Measurements from ENCODE around the gene SLC25A36.

Gene SLC25A36, protein sequence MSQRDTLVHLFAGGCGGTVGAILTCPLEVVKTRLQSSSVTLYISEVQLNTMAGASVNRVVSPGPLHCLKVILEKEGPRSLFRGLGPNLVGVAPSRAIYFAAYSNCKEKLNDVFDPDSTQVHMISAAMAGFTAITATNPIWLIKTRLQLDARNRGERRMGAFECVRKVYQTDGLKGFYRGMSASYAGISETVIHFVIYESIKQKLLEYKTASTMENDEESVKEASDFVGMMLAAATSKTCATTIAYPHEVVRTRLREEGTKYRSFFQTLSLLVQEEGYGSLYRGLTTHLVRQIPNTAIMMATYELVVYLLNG

GRCh38 chr3:140941434-140942220 is at the start of gene SLC25A36:
Gene SLC25A36 (plus strand): TSS chr3:140941836. CDS start chr3:140942055, 219 bp downstream.
- DNase-seq (ENCODE audit: low spot score): peak; percentile 93

DNA sequence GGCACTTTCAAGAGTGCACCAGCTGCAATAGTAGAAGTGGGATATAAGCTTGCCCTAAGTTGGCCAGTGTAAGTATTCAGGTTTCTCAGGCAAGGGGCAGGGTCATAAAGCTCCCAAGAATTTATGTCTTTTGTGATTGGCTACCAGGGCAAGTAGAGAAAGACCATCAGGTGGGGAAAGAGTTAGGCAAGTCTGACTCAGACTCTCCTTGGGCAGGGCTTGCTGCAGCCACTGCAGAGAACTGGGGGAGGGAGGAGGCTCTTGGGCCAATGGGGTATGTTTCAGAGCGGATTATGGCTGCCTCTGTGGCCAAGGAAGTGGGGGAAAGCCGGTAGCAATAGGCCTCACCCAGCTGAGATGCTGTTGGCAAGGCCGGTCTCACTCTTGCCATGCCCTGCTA is 44.6 kb upstream of the SLC25A36 start:
- DNase-seq (ENCODE audit: low spot score): no peak

DNA sequence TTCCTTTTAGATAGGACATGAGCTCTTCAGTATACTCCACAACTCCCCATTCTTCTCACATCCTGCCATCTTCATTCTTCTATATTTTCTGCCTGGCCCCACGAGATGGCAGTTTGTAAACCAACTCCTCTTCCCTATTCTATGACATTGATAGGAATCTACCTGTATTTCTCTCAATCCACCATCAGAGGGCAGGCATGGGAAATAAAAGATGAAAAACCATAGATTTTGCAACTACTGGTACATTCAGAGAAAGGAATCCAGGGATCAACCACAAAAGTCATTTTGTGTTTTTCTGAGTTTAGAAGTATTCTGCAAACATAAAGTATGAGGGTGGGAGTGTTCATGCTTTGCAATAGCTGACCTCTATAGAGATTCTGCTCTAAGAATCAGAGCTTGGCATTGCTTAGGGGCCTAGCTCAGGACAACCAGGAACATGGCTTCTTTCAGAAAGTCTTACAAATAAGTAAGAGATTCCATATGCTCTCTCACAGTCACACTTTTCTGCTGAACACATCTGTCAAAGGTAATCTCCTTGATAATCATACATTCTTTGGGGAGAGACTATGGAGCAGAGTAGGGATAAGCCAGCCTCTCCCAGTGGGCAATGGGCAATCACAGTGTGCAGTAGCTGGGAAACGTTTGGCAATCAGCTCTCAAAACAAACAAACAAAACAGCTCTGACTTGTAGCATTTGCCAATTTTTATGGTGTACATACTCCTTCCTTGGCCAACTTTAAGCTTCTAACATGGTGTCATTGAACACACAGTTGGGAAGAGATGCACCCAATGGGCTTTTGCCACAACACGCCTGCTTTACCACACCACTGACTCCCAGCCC is 43.1 kb upstream of the SLC25A36 start:
- peak; percentile 39 for DNase-seq (ENCODE audit: low spot score)

DNA sequence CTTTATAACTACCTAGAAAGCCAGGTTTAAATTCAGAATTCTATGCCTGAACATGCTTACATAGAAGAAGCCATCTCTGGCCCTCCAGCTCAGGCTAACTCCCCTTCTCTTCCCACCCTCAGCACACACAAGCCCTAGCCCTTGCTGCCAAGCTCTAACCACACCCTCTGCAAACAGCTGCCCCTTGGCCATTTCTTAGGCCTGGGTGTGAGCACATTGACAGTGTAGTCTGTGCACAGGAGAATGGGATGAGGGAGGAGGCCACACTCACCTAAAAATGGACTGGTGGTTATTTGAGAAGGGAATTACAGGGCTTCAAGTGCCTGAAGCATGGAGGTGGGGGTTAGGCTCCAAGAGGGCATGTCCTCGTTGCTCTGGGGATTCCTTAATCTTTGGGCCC is 42.3 kb upstream of the SLC25A36 start:
- DNase-seq (ENCODE audit: low spot score): no peak

GRCh38 chr3:140902791-140903190 is 38.8 kb upstream of the SLC25A36 start:
- no peak for DNase-seq (ENCODE audit: low spot score)

GRCh38 chr3:140903196-140903595 is 38.4 kb upstream of the SLC25A36 start:
- DNase-seq (ENCODE audit: low spot score): no peak

DNA sequence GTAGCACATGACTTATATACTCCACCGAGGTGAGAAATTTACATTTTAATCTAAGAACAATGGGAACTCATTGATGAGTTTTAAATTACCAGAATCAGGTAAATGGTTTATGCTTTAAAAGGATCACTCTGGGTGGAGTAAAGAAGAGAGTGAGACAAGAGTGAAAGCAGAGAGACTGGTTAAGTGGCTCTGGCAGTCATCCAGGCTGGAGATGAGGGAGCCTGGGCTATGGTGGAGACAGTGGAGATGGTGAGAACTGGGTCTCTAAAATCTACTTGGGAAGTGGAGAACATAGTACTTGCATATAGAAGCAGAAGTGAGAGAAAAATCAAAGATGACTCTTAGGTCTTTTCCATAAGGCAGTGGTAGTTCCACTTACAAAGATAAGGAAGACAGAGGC is 37.1 kb upstream of the SLC25A36 start:
- no peak for DNase-seq (ENCODE audit: low spot score)

GRCh38 chr3:140905559-140905958 is 36.1 kb upstream of the SLC25A36 start:
- no peak for DNase-seq (ENCODE audit: low spot score)

GRCh38 chr3:140906785-140907184 is 34.9 kb upstream of the SLC25A36 start:
- DNase-seq (ENCODE audit: low spot score): no peak

DNA sequence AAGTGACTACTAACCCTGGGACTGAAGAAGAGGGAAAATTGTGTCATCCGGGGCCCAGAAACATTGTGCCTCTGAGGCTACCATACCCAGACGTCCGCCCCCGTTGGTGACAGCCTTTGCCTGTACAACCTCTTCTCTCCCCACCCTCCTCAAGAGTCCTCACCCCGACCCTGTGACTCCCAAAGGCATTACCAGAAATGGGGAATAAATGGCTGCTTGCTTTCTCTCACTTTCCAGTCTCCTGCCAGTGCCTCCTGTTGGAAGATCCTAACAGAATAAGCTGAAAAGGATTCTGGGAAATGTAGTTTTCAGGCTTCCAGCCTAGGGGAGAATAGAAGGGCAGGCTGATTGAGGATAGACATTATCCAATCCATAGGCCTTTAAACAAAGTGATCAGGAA is 30.8 kb upstream of the SLC25A36 start:
- DNase-seq (ENCODE audit: low spot score): no peak

DNA sequence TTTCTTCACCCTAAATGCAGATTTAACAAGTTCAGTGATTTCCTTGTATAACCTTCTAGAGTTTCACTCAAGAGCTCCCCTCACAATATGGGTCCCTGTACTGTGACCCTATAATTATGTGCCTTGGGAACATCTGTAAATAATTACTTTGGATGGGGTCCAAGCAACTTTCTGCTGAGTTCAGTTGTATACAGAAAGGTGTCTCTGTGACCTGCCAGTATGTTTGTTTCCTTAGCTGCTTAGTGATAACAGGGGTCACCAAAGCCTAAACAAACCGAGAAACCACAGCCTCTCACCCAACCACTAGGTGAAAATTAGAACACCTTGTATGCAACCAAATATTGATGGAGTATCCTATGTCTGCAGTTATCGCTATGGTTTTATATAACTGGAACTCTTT is 29.8 kb upstream of the SLC25A36 start:
- no peak for DNase-seq (ENCODE audit: low spot score)

GRCh38 chr3:140913728-140914127 is 27.9 kb upstream of the SLC25A36 start:
- DNase-seq (ENCODE audit: low spot score): no peak

DNA sequence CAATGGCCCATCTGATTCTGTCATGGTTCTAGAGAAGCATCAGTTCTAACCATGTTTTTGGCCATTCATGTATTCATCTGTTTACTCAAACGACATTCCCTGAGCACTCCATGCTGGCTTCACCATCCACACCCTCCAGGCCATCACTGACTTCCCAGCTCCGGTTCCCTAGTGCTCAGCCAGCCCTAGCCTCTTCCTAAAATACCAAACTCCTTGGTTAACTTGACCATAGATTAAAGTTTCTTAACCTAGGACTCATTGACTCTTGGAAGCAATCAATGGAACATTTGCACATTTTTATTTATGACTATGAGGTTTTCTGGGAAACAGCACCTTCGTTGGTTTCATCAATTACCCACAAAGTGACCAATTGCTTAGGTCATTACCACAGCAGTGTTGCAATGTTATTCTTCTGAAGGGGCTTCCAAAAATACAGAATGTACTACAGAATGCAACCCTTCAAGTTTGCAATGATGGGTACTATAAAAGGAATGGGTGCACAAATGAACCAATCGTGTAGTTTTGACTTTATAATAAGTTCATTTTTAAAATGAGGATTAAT is 27.2 kb upstream of the SLC25A36 start:
- DNase-seq (ENCODE audit: low spot score): no peak

DNA sequence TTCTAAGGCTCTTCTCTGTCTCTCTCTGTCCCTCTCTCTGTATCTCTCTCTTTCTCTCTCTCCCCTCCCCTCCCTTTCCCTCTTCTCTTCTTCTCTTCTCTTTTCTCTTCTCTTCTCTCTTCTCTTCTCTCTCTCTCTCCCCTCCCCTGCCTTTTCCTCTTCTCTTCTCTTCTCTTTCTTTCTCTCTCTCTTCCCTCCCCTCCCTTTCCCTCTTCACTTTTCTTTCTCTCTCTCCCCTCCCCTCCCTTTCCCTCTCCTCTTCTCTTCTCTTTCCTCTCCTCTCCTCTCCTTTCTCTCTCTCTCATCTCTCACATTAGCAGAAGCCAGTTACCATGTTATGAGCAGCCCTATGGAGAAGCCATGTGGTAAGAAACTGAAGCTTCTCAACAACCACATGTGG is 25.0 kb upstream of the SLC25A36 start:
- no peak for DNase-seq (ENCODE audit: low spot score)

DNA sequence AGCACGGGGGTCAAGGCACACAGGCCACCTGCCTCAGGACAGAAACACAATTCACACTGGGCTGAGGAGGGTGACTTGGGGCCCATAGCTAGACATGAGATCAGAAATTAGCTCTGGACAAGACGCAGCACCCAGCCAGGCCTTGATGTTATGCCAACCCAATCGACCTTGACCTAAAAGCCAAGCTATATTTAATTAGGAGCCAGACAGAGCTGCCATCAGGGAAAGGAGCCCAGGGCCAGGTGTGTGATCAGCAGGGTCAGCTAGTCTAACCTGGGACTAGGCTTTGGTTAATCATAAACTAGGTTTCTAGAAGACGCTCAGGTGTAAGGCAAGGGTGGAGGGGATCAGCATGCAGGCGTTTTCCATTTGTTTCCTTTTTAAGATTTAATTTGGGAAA is 23.9 kb upstream of the SLC25A36 start:
- no peak for DNase-seq (ENCODE audit: low spot score)

DNA sequence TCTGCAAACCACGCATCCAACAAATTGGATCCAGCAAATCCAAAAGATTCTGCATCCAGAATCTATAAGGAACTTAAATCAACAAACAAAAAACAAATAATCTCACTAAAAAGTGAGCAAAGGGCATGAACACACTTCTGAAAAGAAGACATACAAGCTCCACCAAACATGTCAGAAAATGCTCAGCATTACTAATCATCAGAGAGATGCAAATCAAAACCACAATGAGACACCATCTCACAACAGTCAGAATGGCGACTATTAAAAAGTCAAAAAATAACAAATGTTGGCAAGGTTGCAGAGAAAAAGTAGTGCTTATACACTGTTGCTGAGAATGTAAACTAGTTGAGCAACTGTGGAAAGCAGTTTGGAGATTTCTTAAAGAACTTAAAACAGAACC is 21.6 kb upstream of the SLC25A36 start:
- no peak for DNase-seq (ENCODE audit: low spot score)

DNA sequence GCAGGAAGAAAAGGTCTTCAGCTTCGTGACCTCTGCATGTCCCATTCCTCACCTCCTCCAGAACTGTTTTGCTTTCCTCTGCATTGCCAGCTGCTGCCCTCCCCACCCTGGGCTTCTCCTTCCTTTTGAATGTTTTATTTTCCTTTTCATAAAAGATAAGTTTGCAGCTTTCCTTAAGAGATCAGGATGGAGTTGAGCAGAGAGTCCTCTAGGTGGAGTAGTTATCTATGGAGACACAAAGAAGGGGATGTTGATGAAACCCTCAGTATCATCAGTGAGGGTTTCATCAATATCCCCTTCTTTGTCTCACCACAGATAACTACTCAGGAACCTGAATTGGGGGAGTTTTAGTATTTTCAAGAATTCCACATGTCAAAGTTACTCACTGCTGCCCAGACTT is 19.0 kb upstream of the SLC25A36 start:
- no peak for DNase-seq (ENCODE audit: low spot score)

DNA sequence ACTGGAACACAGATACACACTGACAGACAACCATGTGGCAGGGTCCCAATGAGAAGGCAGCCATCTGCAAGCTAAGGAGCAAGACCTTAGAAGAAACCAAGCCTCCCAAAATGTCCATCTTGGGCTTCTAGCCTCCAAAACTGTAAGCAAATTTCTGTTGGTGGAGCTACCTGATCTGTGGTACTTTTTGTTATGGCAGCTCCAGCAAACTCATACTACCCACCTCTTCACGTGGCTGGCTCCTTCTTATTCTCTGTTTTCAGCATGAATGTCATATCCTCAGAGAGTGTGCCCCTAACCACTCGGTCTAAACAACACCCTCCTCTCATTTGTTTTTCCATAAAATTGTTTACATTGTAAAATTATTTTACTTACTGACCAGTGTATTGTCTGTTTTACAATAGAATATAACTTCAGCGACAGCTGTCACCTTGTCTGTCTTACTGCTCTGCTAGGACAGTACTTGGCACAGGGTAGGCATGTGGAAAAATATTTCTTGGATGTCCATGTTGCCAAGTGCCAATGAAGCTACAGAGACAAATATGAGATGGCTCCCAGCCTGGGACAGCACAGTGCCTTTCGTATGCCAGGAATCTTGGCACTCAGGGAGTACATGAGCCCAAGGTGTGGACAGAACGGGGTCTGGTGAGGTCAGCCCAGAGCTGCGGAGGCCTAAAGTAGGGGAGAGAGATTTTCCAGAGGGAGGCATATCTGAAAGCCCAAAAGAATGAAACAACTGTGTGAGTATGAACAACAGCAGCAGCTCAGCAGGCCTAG is 17.4 kb upstream of the SLC25A36 start:
- DNase-seq (ENCODE audit: low spot score): no peak

GRCh38 chr3:140927279-140928069 is 14.2 kb upstream of the SLC25A36 start:
- DNase-seq (ENCODE audit: low spot score): no peak

- DNase-seq (ENCODE audit: low spot score): no peak
Observed at GRCh38 chr3:140929446-140929845, 12.2 kb upstream of the SLC25A36 start.

DNA sequence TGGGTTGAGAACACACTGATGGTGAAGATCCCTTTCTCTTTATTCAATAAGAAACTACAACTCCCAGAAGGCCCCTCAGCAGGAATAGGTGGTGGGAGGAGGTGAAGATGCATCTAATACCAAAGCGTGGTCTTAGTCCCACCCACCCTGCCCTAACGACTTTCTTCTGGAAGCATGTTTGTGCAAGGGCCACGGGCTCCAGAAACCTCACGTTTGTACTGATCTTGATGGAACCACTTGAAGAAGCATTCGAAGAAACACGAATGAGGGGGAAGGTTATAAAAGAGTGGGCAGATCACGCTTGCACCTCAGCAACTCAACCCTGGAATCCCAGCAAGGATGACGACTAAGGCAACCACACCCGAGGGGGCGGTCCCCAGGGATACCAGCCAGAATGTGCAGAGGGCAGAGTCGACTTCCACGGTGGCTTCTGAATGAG is 10.6 kb upstream of the SLC25A36 start:
- no peak for DNase-seq (ENCODE audit: low spot score)
